GM23338 (cell line): ENCODE measurements around the gene GPI. TPM values are rescaled to one million over a fixed set of nuclear protein-coding genes. Genes with fewer than 3 reads are reported as not detected.
A peak's percentile ranks its signal among the peaks of the same experiment; 100 is the strongest.

Experiments used
- ATAC-seq: fragments of 200-7000 bp; cut with Tn5 transposase; 3 replicates; pipeline ENCODE4 v1.9.1; 2020
- DNase-seq: peaks from one replicate; pipeline ENCODE4 v3.0.0-alpha.2; 2015; ENCODE audit warnings: low spot score
- H2AFZ ChIP-seq: fragments of 200-600 bp; sonication (generic); 2 replicates; pipeline ENCODE4 v1.8.0; 2016; ENCODE audit warnings: antibody characterized with exemption, mild to moderate bottlenecking, moderate library complexity
- H3F3A ChIP-seq: fragments of 200-600 bp; sonication (generic); replicated peaks from 2 replicates; pipeline ENCODE4 v1.8.0; 2017; ENCODE audit warnings: antibody characterized with exemption, mixed run types, low read depth
- H3K27ac ChIP-seq: fragments of 200-600 bp; sonication (generic); 2 replicates; pipeline ENCODE4 v1.6.1; 2016; ENCODE audit warnings: low read depth
- H3K27me3 ChIP-seq: fragments of 200-600 bp; sonication (generic); 2 replicates; pipeline ENCODE4 v1.8.0; 2016; ENCODE audit warnings: mild to moderate bottlenecking, mixed run types, moderate library complexity; ENCODE audit not compliant: insufficient read depth
- H3K36me3 ChIP-seq: fragments of 200-600 bp; sonication (generic); 2 replicates; pipeline ENCODE4 v1.8.0; 2016; ENCODE audit warnings: mild to moderate bottlenecking; ENCODE audit not compliant: insufficient read depth
- H3K4me1 ChIP-seq: fragments of 200-600 bp; sonication (generic); 2 replicates; pipeline ENCODE4 v1.8.0; 2016; ENCODE audit warnings: mild to moderate bottlenecking, moderate library complexity; ENCODE audit not compliant: insufficient read depth
- H3K4me2 ChIP-seq: fragments of 200-600 bp; sonication (generic); 2 replicates; pipeline ENCODE4 v1.7.1; 2017; ENCODE audit warnings: mixed run types
- H3K4me3 ChIP-seq: fragments of 200-600 bp; sonication (generic); 2 replicates; pipeline ENCODE4 v1.6.1; 2016; ENCODE audit warnings: mixed run types
- H3K79me2 ChIP-seq: fragments of 200-600 bp; sonication (generic); replicated peaks from 2 replicates; pipeline ENCODE4 v1.8.0; 2017; ENCODE audit warnings: mild to moderate bottlenecking; ENCODE audit not compliant: insufficient read depth
- H3K9me2 ChIP-seq: fragments of 200-600 bp; sonication (generic); 2 replicates; pipeline ENCODE4 v1.8.0; 2017; ENCODE audit not compliant: insufficient read depth
- H4K20me1 ChIP-seq: fragments of 200-600 bp; sonication (generic); replicated peaks from 2 replicates; pipeline ENCODE4 v1.8.0; 2017; ENCODE audit warnings: mild to moderate bottlenecking; ENCODE audit not compliant: insufficient read depth
- H3K27ac Mint-ChIP-seq: 2 replicates; pipeline ENCODE4 v1.8.0; 2020; ENCODE audit warnings: inconsistent platforms, mild to moderate bottlenecking, moderate library complexity, mixed read lengths
- H3K27me3 Mint-ChIP-seq: 3 replicates; pipeline ENCODE4 v1.8.0; 2022; ENCODE audit warnings: low read depth, mild to moderate bottlenecking, moderate library complexity, mixed read lengths, inconsistent platforms; ENCODE audit not compliant: insufficient read depth, poor library complexity
- H3K36me3 Mint-ChIP-seq: 3 replicates; pipeline ENCODE4 v1.8.0; 2021; ENCODE audit warnings: low read depth, mild to moderate bottlenecking, inconsistent platforms, moderate library complexity, mixed read lengths
- H3K4me1 Mint-ChIP-seq: 3 replicates; pipeline ENCODE4 v1.8.0; 2020; ENCODE audit warnings: mild to moderate bottlenecking, inconsistent platforms, mixed read lengths
- H3K4me3 Mint-ChIP-seq: 3 replicates; pipeline ENCODE4 v1.8.0; 2021; ENCODE audit warnings: moderate library complexity, mild to moderate bottlenecking, inconsistent platforms, mixed read lengths
- H3K9me3 Mint-ChIP-seq: 3 replicates; pipeline ENCODE4 v1.8.0; 2020; ENCODE audit warnings: moderate library complexity, mild to moderate bottlenecking, inconsistent platforms, mixed read lengths
- CTCF ChIP-seq, 2 experiments: fragments of 200-600 bp in 1 of 2; sonication (generic) in 1 of 2; conservative IDR thresholded peaks; 2 replicates each; pipeline versions ENCODE4 v1.5.1 to v1.6.1; 2016 to 2017; ENCODE audit warnings: antibody characterized with exemption in 2 of 2, low read depth in 2 of 2, mild to moderate bottlenecking in 2 of 2, moderate library complexity in 1 of 2
- ETS1 ChIP-seq: IDR thresholded peaks from 2 replicates; pipeline ENCODE4 v1.6.1; 2016; ENCODE audit warnings: antibody characterized with exemption
- EZH2phosphoT487 ChIP-seq: fragments of 200-600 bp; sonication (generic); IDR thresholded peaks from one replicate; pipeline ENCODE4 v1.8.1; 2018; ENCODE audit warnings: antibody characterized with exemption; ENCODE audit not compliant: unreplicated experiment
- JUNB ChIP-seq: IDR thresholded peaks from one replicate; pipeline ENCODE4 v1.6.1; 2016; ENCODE audit warnings: antibody characterized with exemption; ENCODE audit not compliant: unreplicated experiment
- NANOG ChIP-seq: IDR thresholded peaks from 2 replicates; pipeline ENCODE4 v1.6.1; 2016; ENCODE audit warnings: antibody characterized with exemption, borderline replicate concordance
- POLR2AphosphoS5 ChIP-seq: IDR thresholded peaks from 2 replicates; pipeline ENCODE4 v1.6.1; 2016; ENCODE audit warnings: antibody characterized with exemption, low read depth
- STAT1 ChIP-seq: IDR thresholded peaks from one replicate; pipeline ENCODE4 v1.6.1; 2016; ENCODE audit warnings: antibody characterized with exemption; ENCODE audit not compliant: unreplicated experiment
- ZNF114 ChIP-seq: fragments of 250-450 bp; sonication (Bioruptor Pico); IDR thresholded peaks from 2 replicates; pipeline ENCODE4 v1.5.0; 2020; ENCODE audit warnings: mild to moderate bottlenecking, moderate library complexity
- ZNF462 ChIP-seq: fragments of 250-450 bp; sonication (Bioruptor Pico); IDR thresholded peaks from 2 replicates; pipeline ENCODE4 v1.5.0; 2020; ENCODE audit warnings: mild to moderate bottlenecking, moderate library complexity
- polyA plus RNA-seq: library from polyadenylated mRNA; unstranded; fragments of >200 nt; fragmentation: Nextera tagmentation; extraction: Ambion mirVana; gene quantifications from 2 replicates; pipeline ENCODE4 v1.2.1, GENCODE V29; 2016
- total RNA-seq: library from RNA; depleted of rRNA; stranded (reverse); fragments of >200 nt; shearing (Covaris generic); gene quantifications from 2 replicates; pipeline ENCODE4 v1.2.3, GENCODE V29; 2014

GPI gene
- total and polyA plus RNA-seq, 2 experiments from 2014 or later, result 136 to 327 TPM

- Mint-ChIP-seq H3K4me3 (no peak overlapping the region), H3K4me1 (no peaks in the 10 kb centered on the region), H3K9me3 (no peaks in the 10 kb centered on the region), H3K36me3 (peaks cover 36% of the 10 kb centered on the region), H3K27ac (no peak overlapping the region), H3K27me3 (no peaks in the 10 kb centered on the region)
- Histone ChIP-seq H3K4me3 (no peak overlapping the region), H3F3A (0 out of 2 replicates have a peak, but pooled peaks cover 6% of the 10 kb centered on the region), H3K36me3 (no peaks in the 10 kb centered on the region; the same call in 1 of the 2 replicates), H3K27ac (no peak overlapping the region), H3K4me1 (no peaks in the 10 kb centered on the region), H3K79me2 (no peaks in the 10 kb centered on the region), H2AFZ (no peak overlapping the region), H3K9me2 (no peaks in the 10 kb centered on the region), H3K4me2 (no peak overlapping the region), H3K27me3 (no peaks in the 10 kb centered on the region), H4K20me1 (peaks cover 9% of the 10 kb centered on the region; the same call in 1 of the 2 replicates)
- ATAC-seq (peak; percentile 97), DNase-seq (peak; percentile 95)
- TF ChIP-seq CTCF (conservative IDR thresholded peaks at IDR 0.05; ENCODE audit: low read depth in 2 of 2) (peak; percentile 95 to 97), POLR2AphosphoS5 (no peak)
These were observed 19.0 kb upstream of the GPI start for GRCh38 chr19:34345947-34346351.

GRCh38 chr19:34347561-34348165 is 17.3 kb upstream of the GPI start:
- H3K4me1 Mint-ChIP-seq, result no peaks in the 10 kb centered on the region
- DNase-seq (no peak), ATAC-seq (no peak)
- peaks cover 9% of the 10 kb centered on the region; the same call in 1 of the 2 replicates for H4K20me1 ChIP-seq
- H2AFZ ChIP-seq, result no peak overlapping the region
- no peaks in the 10 kb centered on the region for H3K27me3 Mint-ChIP-seq
- no peaks in the 10 kb centered on the region for H3K9me3 Mint-ChIP-seq
- H3K36me3 Mint-ChIP-seq, result peaks cover 24% of the 10 kb centered on the region
- H3K27ac ChIP-seq, result no peak overlapping the region
- H3K27ac Mint-ChIP-seq, result no peak overlapping the region
- H3K4me3 ChIP-seq, result no peak overlapping the region
- H3K4me3 Mint-ChIP-seq, result no peak overlapping the region
- TF ChIP-seq STAT1 (no peak), EZH2phosphoT487 (no peak), ZNF462 (CRISPR knock-in tag) (no peak), ZNF114 (no peak), CTCF (conservative IDR thresholded peaks at IDR 0.05; ENCODE audit: low read depth in 2 of 2) (0 out of 4 replicates have a peak, but pooled peaks of 1 of the 2 experiments have one; percentile 14), ETS1 (no peak), JUNB (no peak), NANOG (no peak)
- no peaks in the 10 kb centered on the region for H3K9me2 ChIP-seq
- no peaks in the 10 kb centered on the region for H3K36me3 ChIP-seq
- no peaks in the 10 kb centered on the region for H3K4me1 ChIP-seq
- no peaks in the 10 kb centered on the region for H3K79me2 ChIP-seq
- no peak overlapping the region for H3K4me2 ChIP-seq
- 0 out of 2 replicates have a peak, but pooled peaks cover 6% of the 10 kb centered on the region for H3F3A ChIP-seq
- H3K27me3 ChIP-seq, result no peaks in the 10 kb centered on the region
